Gastroesophageal sphincter (tissue), 4 donors: Measurements from ENCODE around the gene GABRD. TPM values are rescaled to one million over a fixed set of nuclear protein-coding genes. Genes with fewer than 3 reads are reported as not detected.
A peak's percentile ranks its signal among the peaks of the same experiment; 100 is the strongest.

Experiments
- ATAC-seq: fragments of 150-250 bp; one replicate; pipeline ENCODE4 v1.9.1; 2016; ENCODE audit warnings: mild to moderate bottlenecking, moderate library complexity
- H3K27ac ChIP-seq, 4 donors: fragments of 200-600 bp; sonication (generic) in 3 of 4; 1 replicate in 3 of 4; 2 replicates in 1 of 4; pipeline ENCODE4 v1.5.1; 2016 to 2019
- H3K27me3 ChIP-seq: fragments of 200-600 bp; sonication (generic); one replicate; pipeline ENCODE4 v1.5.1; 2019
- H3K36me3 ChIP-seq, 2 donors: fragments of 200-600 bp; sonication (generic); one replicate each; pipeline ENCODE4 v1.5.1; 2019; ENCODE audit warnings: control low read depth in 1 of 2
- H3K4me1 ChIP-seq, 3 donors: fragments of 200-600 bp; sonication (generic); 1 replicate in 2 of 3; 2 replicates in 1 of 3; pipeline ENCODE4 v1.5.1; 2016 to 2019; ENCODE audit warnings: control low read depth in 2 of 3
- H3K4me3 ChIP-seq, 2 donors: fragments of 200-600 bp; sonication (generic); one replicate each; pipeline ENCODE4 v1.5.1; 2019; ENCODE audit warnings: mild to moderate bottlenecking in 1 of 2, moderate library complexity in 1 of 2
- H3K9me3 ChIP-seq, 3 donors: fragments of 200-600 bp; sonication (generic); one replicate each; pipeline ENCODE4 v1.5.1; 2017 to 2019; ENCODE audit warnings: control low read depth in 2 of 3
- EP300 ChIP-seq: sonication (generic); formaldehyde crosslinking; IDR thresholded peaks from one replicate; pipeline ENCODE4 v1.6.1; 2017; ENCODE audit warnings: antibody characterized with exemption, mild to moderate bottlenecking
- POLR2A ChIP-seq, 2 donors: fragments of 450-650 bp; IDR thresholded peaks; one replicate each; pipeline ENCODE4 v1.6.1; 2017; ENCODE audit warnings: antibody characterized with exemption in 2 of 2, mild to moderate bottlenecking in 2 of 2, moderate library complexity in 1 of 2
- POLR2AphosphoS5 ChIP-seq: sonication (generic); formaldehyde crosslinking; IDR thresholded peaks from one replicate; pipeline ENCODE4 v1.6.1; 2017; ENCODE audit warnings: antibody characterized with exemption
- WGBS, 2 donors: methylation state at CpG; one replicate each; pipeline ENCODE4 v1.1.5; 2018; ENCODE audit warnings: low coverage in 1 of 2; 5-methylcytosine and 5-hydroxymethylcytosine counted together
- total RNA-seq, 4 donors: library from RNA; depleted of rRNA; stranded (reverse); fragments of >200 nt; gene quantifications; one replicate each; pipeline ENCODE4 v1.1.0, GENCODE V29; 2016
- TF ChIP-seq, protein P1 (sequence below), 4 experiments: fragments of 200-600 bp in 2 of 4; fragments of 450-650 bp in 2 of 4; sonication (generic) in 1 of 4; IDR thresholded peaks; one replicate each; pipeline ENCODE4 v1.5.1; 2017 to 2019; ENCODE audit warnings: antibody characterized with exemption in 4 of 4, mild to moderate bottlenecking in 2 of 4, moderate library complexity in 2 of 4

The GABRD gene
- total RNA-seq, 4 donors from 2014 or later = 0.73 TPM; not detected in 3

- Histone ChIP-seq H3K36me3 (no peaks in the 10 kb centered on the region), H3K9me3 (peaks cover 0 to 19% (median 0%) of the 10 kb centered on the region in 3 donors), H3K4me1 (no peaks in the 10 kb centered on the region), H3K4me3 (no peak overlapping the region), H3K27me3 (peaks cover 21% of the 10 kb centered on the region), H3K27ac (no peak overlapping the region)
- WGBS, 2 donors = 60 to 83% methylated on average over 1 to 2 of the region's 28 CpGs
- no peak for ATAC-seq
- TF ChIP-seq, protein P1, sequence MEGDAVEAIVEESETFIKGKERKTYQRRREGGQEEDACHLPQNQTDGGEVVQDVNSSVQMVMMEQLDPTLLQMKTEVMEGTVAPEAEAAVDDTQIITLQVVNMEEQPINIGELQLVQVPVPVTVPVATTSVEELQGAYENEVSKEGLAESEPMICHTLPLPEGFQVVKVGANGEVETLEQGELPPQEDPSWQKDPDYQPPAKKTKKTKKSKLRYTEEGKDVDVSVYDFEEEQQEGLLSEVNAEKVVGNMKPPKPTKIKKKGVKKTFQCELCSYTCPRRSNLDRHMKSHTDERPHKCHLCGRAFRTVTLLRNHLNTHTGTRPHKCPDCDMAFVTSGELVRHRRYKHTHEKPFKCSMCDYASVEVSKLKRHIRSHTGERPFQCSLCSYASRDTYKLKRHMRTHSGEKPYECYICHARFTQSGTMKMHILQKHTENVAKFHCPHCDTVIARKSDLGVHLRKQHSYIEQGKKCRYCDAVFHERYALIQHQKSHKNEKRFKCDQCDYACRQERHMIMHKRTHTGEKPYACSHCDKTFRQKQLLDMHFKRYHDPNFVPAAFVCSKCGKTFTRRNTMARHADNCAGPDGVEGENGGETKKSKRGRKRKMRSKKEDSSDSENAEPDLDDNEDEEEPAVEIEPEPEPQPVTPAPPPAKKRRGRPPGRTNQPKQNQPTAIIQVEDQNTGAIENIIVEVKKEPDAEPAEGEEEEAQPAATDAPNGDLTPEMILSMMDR (IDR thresholded peaks at IDR 0.05) = no peak
- TF ChIP-seq EP300 = no peak
- no peak for TF ChIP-seq POLR2AphosphoS5
- no peak for TF ChIP-seq POLR2A (IDR thresholded peaks at IDR 0.05)
Measured at GRCh38 chr1:2061065-2061778, 42.1 kb downstream of the GABRD start.

DNA sequence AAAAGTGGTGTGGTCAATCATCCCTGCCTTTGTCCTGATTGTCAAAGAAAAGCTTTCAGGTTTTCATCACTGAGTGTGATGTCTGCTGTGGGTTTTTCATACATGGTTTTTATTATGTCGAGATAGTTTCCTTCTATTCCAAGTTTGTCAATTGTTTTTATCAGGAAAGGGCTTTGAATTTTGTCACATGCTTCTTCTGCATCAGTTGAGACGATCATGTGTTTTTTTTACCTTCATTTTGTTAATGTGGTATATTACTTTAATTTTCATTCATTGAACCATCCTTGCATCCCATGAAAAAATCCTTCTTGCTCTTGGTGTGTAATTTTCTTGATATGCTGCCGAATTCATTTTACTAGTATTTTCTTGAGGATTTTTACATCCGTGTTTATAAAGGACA, 46.6 kb downstream of the GABRD start:
- TF ChIP-seq POLR2AphosphoS5 = no peak
- TF ChIP-seq, protein P1 (IDR thresholded peaks at IDR 0.05) = no peak
- no peak for TF ChIP-seq EP300
- no peak for TF ChIP-seq POLR2A (IDR thresholded peaks at IDR 0.05)
- H3K27me3 ChIP-seq = peaks cover 45% of the 10 kb centered on the region
- 87 to 93% methylated on average over 3 to 4 of the region's 4 CpGs for WGBS, 2 donors
- no peaks in the 10 kb centered on the region for H3K36me3 ChIP-seq
- no peak for ATAC-seq
- no peaks in the 10 kb centered on the region for H3K4me1 ChIP-seq
- no peak overlapping the region for H3K27ac ChIP-seq
- peaks cover 0 to 20% (median 0%) of the 10 kb centered on the region in 3 donors for H3K9me3 ChIP-seq
- no peak overlapping the region for H3K4me3 ChIP-seq

DNA sequence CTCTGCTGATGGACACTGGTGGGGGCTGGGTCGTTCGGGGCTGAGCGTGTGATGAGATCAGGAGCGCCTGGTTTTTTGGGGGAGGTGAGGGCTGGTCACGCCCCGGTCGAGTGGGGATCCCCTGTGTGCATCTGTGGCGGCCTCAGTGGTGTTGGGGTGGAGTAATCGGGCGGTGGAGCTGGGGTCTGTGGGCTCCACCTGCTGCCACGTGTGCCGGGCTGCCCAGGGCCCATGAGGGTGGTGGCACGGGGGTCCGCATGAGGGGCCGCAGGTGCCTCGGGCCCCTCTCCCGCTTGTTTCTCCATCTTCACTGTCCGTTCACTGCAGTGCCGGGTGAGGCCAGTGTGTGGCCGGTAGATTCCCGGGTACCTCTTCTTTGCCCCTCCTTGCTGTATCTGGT, 48.2 kb downstream of the GABRD start:
- H3K9me3 ChIP-seq = peaks cover 0 to 20% (median 0%) of the 10 kb centered on the region in 3 donors
- peaks cover 45% of the 10 kb centered on the region for H3K27me3 ChIP-seq
- H3K4me3 ChIP-seq = no peak overlapping the region
- TF ChIP-seq, protein P1 (IDR thresholded peaks at IDR 0.05) = no peak
- no peak for TF ChIP-seq EP300
- no peak for TF ChIP-seq POLR2AphosphoS5
- no peak for TF ChIP-seq POLR2A (IDR thresholded peaks at IDR 0.05)
- no peak overlapping the region for H3K27ac ChIP-seq
- no peaks in the 10 kb centered on the region for H3K36me3 ChIP-seq
- WGBS, 2 donors = 92 to 98% methylated on average over 5 to 8 of the region's 21 CpGs
- H3K4me1 ChIP-seq = no peaks in the 10 kb centered on the region
- ATAC-seq = no peak

DNA sequence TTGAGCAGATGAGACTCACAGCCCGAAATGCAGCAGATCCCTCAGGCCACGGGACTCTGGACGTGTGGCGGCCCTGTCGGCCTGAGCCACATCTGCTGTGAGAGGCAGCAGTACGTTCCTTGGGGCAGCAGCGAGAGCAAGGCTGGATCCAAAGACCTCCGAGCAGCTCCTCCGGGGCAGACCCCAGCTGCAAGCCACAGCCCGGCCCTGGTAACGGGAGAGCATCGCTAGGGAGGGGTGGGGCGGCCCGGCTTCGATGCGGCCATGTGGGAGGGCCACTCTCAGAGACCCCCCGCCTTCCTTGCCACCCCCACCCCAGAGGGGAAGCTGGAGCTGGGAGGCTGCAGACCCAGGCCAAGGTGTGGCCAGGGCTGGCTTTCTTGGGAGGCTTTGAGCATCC, 48.8 kb downstream of the GABRD start:
- H3K36me3 ChIP-seq = no peaks in the 10 kb centered on the region
- H3K27me3 ChIP-seq = peaks cover 51% of the 10 kb centered on the region
- H3K27ac ChIP-seq = no peak overlapping the region
- no peak overlapping the region for H3K4me3 ChIP-seq
- TF ChIP-seq, protein P1 (IDR thresholded peaks at IDR 0.05) = no peak
- no peaks in the 10 kb centered on the region for H3K4me1 ChIP-seq
- H3K9me3 ChIP-seq = peaks cover 0 to 20% (median 0%) of the 10 kb centered on the region in 3 donors
- ATAC-seq = no peak
- WGBS, 2 donors = no CpG with 5 or more reads among the region's 17 CpGs

GRCh38 chr1:2068951-2069350, 49.8 kb downstream of the GABRD start:
- Histone ChIP-seq H3K36me3 (no peaks in the 10 kb centered on the region), H3K27ac (no peak overlapping the region), H3K4me1 (no peaks in the 10 kb centered on the region), H3K4me3 (no peak overlapping the region), H3K9me3 (peaks cover 0 to 20% (median 0%) of the 10 kb centered on the region in 3 donors), H3K27me3 (peaks cover 60% of the 10 kb centered on the region)
- 100% methylated on average over 1 of the region's 19 CpGs; no CpG with 5 or more reads in 1 of the 2 donors for WGBS, 2 donors
- TF ChIP-seq EP300 (no peak), POLR2A (IDR thresholded peaks at IDR 0.05) (no peak), POLR2AphosphoS5 (no peak)
- TF ChIP-seq, protein P1 (IDR thresholded peaks at IDR 0.05) = no peak
- peak; percentile 10 for ATAC-seq
